Measurements from ENCODE around the gene UCK2.

The UCK2 gene

DNA sequence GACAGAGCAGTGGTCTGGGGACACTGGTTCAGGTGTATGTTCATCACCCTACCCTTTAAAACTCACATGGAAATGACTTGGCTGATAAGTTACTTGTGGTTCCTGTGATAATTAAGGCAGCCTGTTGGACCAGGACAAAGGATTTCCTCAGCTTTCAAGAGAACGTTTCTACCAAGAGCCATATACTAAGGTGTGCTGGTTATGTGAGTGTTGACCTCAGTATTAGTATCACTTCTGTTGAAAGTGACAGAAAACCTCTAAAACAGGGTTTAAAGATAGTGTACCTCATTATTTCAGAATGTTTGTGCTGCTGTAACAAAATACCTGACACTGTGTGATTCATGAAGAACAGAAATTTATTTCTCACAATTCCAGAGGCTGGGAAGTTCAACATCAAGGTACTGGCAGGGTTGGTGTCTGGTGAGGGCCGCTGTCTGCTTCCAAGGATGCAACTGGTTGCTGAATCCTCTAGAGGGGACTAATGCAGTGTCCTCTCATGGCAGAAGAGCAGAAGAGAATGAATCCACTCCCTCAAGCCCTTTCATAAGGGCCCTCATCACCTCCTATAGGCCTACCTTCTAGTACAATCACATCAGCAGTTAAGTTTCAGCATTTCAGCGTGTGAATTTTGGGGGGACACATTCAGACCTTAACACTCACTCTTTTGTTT, 54.9 kb downstream of the UCK2 start:
- DNase-seq: no peak

DNA sequence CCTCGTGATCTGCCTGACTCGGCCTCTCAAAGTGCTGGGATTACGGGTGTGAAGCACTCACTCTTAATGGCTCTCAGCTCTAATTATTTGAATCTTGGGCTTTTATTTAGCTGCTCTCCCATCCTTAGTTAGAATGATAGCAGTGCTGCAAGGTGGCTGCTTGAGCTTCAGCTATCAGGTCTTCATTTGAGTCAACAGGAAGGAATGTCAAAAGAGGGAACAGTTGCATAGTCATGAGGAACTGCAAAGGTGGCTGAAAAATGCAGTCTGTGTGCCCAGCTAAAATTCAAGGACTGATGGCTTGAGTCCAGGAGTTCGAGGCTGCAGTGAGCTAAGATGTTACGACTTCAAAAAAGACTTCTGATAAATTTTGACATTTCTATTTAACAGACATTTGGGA, 55.6 kb downstream of the UCK2 start:
- DNase-seq: no peak

DNA sequence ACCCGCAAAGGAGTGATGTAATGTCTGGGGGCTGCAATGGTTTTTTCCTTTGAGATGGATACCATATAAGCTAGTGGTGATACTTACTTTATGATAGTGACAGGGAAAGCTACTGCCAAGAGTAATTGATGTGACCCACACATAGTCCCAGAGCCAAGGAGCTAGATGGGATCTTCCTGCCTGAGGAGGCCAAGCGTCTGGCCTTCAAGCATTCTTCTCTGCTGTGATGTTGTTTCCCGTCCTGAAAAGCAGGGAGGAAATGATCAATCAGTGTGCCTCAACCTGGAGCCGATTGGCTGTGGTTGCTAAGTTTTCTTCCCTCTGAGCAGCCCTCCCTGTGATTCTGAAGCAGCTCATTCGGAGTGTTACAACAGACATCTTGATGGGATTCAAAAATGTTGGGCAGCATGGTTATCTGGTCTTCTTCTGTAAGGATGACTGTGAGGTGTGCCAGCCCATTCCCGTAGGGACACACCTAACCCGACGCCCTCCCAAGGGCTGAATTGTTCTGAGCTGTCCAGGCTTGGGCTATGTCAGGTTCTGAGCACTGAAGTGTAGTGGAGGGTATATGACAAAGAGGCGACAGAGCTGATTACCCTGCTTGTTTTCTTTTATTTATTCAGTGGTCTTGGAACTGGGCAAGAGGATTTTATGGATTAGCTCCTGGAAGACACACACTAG, 56.7 kb downstream of the UCK2 start:
- DNase-seq: no peak

DNA sequence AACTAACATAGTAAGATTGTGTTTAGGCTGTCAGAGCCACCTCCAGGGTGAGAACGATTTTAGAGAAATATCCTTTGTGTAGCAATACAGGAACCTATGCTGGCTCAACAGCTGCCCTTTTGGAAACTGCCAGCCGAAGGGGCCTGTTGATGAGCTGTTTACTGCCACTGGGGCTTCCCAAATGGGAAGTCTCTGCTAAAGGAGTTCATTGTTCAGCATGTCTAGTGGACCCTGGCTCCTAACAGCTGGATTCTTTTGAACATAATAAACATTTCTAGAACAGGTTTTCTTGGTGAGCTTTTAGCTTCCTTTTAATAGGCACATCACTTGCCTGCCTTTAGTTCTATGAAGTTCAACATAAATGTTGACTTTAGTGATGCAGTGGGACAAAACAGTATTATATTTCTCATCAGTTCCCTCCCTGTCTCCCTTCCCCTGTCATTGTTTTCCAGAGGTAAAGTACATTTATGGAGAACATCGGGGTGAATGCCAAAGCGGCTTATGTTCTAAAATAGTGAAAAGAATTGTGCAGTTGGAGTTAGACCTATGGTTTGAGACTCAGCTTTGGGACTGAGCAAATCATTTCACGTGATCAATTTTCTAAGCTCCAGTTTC, 57.4 kb downstream of the UCK2 start:
- peak; percentile 86 to 90 for DNase-seq

DNA sequence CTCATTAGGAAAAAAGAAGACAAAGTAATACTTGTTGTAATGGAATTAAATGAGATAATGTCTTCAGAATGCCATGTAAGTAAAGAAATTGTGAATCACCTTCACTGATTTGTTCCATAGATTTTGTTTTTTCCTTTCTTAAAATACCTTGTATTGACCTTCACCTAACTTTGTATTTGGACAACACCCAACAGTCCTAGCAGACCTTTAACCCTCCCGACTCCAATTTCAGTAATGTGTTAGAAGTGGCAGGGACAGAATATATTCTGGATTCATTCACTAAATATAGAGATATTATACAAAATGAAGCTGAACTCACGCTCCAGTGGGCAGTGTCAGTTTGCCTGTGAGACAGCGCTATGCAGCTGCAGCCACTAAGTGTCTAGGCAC, 57.9 kb downstream of the UCK2 start:
- no peak for DNase-seq

DNA sequence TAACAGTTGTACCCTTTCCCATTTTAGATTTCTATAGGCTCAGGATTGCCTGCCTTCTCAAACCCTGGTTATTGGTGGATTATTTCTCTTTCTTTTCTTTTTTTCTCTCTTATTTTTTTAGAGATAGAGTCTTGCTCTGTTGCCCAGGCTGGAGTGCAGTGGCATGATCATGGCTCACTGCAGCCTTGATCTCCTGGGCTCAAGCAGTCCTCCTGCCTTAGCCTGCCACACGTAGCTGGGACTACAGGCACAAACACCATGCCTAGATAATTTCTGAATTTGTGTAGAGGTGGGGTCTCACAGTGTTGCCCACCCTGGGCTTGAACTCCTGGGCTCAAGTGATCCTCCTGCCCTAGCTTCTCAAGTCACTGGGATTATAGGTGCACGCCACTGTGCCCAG, 58.8 kb downstream of the UCK2 start:
- DNase-seq: no peak

DNA sequence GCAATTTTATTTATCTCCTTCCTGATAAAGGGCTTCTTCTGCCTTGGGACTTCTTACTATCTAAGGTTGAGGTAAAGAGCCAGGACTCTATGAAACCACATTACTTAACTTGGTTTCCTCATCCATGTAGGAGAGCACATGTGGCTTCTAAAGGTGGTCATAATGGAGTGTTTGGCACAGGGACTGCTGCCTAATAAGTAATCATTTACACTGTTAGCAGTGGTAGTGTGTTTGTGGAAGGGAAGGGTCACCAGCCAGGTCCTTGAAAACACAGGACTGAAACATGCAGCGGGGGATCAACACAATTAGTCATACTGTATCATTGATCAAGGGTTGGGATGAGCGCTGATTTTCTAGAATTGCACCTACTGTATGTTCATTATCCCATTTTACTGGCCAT, 59.6 kb downstream of the UCK2 start:
- DNase-seq: no peak

DNA sequence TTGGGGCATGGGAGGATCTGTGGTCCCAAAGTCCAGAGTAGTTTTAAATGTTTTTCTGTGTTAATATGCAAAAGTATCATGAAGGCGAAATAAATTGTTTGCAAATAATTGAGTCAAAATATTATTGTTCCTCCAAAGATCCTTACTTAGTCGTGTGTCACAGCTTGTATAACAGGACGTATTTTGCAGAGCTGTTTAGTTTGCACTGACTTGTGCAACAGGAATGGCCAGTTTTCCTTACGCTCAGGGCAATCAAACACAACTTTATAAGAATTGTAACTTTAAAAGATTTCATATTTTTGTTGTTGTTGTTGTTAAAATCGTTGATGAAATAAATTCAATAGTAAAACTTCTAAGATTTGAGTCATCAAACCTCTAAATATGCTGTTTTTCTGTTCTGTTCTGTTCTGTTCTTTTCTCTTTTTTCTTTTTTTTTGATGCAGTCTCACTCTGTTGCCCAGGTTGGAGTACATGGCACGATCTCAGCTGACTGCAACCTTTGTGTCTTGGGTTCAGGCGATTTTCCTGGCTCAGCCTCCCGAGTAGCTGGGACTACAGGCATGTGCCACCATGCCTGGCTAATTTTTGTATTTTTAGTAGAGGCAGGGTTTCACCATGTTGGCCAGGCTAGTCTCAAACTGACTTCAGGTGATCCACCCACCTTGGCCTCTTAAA, 60.6 kb downstream of the UCK2 start:
- no peak for DNase-seq

DNA sequence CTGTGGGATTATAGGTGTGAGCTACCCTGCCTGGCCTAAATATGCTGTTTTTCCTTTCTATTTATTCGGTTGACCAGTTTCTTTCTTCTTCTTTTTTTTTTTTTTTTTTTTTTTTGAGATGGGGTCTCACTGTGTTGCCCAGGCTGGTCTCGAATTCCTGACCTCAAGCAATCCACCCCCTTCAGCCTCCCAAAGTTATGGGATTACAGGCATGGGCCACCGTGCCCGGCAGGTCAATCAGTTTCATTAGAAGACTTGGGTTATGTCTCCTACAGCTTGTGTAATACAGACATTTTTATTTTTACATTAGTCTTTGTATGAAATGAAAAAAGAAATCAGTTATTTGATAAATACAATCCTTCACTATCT, 61.1 kb downstream of the UCK2 start:
- DNase-seq: no peak

DNA sequence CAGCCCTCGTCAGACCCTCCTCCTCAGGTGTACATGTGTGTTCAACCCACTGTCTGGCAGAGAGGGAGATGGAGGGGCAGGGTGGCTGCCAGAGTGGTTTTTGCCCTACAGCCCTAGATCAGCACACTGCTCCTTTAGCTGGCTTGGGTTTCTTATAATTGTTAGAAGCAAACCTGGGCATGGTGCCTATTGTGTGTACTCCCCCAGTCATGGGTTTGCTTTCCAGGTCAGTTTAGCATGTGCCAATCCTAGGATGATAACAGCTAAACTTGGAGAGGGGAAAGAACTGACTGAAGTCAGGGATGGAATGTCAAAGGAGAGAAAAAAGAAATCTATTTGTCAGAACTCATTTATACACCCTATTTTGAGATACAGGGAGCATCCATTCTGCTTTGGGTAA, 63.3 kb downstream of the UCK2 start:
- no peak for DNase-seq

DNA sequence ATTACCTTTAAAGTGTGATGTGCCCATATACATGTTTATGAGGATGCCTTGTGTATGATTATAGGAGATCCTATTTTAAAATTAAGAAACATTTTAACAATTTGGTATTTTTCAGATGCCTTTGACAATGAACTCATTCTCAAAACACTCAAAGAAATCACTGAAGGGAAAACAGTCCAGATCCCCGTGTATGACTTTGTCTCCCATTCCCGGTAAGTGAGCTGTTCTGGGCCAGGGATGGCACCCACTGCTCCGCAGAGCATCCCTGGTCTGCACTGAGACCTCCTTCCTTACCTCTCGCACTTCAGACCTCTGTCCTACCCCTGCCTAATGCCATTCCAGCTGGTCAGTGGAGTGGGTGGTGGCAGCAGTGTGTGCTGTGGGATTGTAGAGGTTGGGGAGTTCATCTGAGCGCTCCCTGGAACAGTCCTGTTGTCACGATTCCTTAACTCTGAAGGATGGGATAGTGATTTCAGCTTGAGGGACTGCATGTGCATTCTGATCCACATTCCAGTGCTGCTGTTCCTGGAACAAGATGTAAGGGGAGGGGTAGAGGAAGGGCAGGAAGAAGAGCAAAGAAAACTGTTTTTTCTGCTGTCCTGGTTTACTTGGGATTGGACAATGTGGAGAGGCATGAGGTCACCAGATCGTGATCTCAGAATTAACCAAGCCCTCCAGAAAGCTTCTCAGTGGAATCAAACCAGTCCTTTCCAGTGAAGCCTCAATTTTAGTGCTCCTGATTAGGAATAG, 63.9 kb downstream of the UCK2 start:
- no peak for DNase-seq

DNA sequence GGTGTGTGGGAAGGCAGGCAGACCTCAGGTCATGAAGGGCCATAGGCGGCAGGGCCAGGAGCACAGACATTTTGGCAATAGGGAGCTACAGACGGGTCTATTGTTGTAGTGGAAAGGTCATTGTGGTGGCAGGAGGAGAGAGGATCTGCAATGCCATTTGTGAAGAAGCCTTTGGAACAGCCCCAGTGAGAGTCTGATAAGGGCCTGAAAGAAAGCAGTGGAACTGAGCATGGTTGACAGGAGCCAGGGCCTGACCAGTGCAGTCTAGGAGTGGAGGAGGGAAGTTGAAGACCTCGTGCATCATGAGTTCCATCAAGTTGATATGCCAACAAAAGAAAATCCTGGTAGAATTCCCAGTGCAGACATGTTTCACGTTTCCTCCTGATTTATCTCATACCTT, 65.5 kb downstream of the UCK2 start:
- no peak for DNase-seq

DNA sequence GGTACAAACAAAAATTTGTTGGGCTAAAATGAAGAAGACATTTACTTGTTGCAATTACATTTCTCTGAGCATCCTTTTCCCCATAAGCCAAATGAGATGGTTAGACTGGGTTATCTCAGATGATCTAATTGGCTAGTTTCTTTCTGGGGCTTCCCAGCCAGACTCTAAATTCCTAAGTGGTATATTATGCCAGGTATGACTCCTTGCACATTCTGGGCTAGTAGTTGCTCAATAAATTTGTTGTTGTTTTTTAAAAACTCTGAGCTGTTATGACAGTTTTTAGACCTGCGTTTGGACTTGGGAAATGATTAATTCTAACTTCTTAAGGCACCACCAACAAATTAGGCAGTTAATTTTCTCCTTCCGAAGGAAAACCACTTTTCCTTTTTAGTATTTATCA, 66.1 kb downstream of the UCK2 start:
- no peak for DNase-seq

DNA sequence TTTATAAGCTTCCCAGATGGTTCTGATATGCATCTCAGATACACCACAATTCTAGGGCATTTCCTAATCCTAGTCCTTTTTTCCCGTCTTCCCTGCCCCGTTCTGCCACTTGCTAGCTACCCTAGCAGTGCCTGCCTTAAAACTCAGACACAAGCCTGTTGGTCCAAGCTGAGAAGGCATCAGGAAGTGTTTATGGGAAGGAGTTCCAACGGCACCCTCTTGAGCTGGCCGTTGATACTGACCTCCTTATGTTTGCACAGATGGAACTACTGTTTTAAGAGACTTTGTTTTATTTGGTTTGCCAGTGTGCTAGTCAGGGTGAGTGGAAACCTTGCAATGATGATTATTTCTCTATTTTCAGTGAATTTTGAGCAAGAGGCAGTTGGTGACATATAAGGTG, 67.2 kb downstream of the UCK2 start:
- DNase-seq: no peak

DNA sequence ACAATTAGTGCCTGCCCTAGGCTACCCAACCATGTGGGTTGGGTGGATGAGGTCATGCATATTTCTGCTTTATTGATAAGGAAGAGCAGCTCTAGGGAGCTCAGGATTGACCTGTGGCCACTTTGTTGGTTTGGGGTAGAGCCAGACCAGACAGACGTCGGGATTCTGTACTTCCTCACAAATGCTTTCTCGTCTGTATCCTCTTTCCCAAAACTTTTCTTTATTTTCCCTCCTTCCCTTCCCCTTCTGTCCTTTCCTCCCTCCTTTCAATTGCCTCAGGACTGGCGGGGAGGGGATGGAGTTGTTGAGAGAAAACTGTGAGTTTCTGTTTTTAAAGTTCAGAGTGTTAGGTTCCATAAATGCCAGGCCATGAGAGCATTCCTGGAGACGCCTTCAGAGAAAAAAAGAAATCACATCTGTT, 68.0 kb downstream of the UCK2 start:
- no peak for DNase-seq

DNA sequence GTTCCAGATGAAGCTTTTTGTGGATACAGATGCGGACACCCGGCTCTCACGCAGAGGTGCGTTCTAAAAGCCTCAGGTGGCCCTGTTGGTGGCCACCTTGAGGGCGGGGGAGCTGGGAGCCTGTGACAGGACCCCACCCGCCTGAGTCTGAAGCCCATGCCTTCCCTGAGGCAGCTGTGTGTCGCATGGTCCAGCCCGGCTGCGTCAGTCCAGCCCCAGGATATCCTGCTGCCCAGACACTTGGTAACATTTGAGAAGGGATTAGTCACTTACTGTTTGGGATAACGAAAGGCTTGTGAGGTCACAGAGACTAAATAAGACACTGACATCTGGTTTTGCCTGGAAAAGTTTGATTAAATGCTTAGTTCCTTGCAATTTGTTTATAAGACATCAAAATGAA, 68.9 kb downstream of the UCK2 start:
- no peak for DNase-seq

DNA sequence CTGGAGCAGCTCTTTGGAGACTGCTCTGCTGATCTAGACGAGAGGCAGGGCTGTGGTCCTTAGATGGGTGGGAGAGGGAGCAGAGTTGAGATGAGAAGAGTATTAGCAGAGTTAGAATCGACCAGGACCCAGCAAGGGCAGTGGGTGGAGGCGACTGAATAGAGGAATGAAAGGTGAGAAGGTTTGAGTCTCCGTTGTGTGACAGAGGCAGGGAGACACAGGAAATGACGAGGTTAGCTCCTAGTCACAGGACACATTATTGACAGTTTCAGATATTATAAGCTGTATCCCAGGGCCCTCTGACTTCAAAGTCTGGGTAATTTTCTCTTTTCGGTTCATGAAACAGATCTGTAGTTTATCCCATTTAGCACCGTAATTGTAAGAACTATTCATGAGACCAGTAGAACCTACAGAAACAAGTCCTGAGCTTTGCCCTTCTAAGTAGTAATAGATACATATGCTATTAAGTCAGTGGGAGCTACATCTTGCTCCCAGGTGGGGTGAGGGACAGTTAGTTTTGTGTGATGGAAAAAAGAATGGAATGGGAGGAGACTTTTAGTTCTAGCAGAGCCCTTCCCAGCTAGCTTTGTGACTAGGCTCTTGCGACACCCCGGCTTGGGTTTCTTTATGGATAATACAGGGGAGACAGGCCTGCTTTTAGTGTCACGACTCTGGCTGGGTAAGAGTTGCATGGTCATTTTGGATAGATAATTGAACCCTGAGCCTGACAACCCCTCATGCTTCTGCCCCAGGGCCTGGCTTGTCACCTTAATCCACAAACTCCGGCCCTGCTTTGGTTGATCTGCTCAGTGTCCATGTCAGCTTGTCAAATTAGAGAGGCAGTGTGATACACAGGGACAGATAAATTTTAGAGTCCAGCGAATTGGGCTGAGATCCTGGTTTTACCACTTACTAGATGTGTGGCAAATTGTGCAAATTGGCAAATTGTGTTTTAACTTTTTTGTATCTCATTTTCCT, 70.2 kb downstream of the UCK2 start:
- DNase-seq: no peak

DNA sequence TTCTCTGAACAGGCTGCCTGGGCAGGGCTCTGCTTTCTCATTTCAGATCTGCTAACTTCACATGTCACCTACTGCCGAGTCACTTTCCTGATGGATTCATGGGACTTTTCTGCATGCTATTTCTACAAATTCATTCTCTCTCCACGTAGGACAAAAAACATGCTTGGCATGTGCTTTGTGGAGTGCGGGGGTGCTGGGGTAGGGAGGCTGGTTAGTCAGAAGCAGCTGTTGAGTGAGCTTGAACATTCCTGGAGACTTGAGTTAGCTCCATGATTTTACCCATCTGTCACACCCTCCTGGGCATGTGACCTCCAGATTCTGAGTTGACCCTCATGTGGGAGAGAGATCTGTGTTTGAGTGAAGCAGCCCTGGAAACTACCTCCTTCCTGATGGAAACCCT, 71.4 kb downstream of the UCK2 start:
- no peak for DNase-seq

DNA sequence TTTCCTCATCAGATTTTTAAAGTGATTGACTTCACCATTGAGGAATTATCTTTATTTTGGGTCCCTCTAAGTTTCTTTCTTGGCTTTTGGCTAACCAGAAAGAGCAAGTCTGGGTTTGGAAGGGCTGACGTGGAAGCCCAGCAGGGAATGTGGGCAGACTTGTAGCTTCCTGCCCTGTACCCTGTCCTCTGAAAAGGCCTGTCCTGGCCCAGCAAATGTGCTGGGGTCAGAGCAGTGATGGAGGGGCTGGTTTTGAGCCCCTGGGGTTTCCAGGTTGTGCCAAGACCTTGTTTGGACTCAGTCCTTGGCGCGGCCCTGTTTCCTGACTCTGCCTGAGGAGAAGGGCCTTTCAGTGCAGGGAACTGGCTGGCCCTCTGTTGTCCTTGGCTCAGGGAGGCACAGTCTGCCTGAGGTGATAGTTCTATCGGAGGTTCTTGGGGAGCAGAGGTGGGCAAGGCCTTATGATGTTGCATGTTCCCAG, 72.1 kb downstream of the UCK2 start:
- no peak for DNase-seq

DNA sequence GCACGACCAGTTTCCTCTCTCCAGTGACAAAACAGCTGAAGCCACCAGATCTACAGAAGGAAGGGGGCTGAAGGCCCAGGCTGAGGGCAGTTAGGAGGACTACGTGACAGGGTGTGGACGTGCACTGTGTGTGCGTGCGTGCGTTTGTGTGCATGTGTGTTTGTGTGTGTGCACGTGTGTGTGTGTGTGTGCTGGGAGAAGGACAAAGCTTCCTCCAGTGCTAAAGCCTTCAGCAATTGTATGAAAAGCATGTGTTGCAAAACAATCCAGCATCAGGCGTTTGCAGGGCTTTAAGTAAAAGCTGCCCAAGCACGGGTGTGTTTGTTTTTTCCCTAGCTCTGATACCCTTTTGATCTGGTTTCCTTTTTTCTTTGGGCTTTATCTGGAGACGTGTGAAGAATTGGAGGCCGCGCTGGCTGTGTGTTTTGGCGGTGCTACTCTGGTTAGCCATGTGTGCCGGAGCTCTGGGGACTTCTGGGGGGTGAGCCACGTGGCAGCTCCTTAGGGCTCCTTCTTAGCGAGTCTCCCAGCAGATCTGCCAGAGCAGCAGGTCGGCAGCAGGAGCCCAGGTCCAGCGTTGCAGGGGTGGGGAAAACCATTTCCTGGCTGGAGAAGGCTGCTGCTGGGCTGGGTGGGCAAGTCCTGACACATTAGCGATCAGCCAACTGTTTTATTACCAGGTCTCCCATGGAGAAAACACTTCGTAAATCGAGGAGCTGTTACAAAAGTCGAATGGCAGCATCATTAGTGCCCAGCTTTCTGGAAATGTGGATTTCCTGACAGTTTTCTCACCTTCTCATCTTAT, 73.4 kb downstream of the UCK2 start:
- no peak for DNase-seq

DNA sequence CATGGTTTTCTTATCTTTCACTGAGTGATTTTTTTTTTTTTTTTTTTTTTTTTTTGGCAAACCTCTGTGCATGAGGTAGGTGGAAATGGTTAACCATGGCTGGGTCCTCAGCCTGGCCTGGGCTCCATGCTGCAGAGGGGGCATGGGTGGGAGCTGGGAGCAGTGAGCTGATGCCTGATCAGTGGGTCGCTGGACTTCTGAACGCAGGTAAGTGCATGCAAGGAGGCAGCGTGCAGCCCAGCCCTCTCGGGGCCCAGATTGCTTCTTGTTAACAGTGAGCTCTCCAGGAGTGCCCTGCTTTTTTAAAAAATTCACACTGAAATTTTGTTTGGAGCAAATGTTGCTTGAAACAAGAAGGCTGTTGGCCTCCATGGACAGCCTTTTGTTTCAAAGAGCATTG, 75.2 kb downstream of the UCK2 start:
- DNase-seq: no peak
